Mesendoderm (in vitro differentiated cells): Measurements from ENCODE around the gene NQO2.
"Not testable (repeated sequence)": the region's sequence is repeated elsewhere in the genome, so short reads cannot be mapped to it uniquely, and the experiment has no call there.

Experiments used
- DNase-seq: peaks from one replicate; pipeline ENCODE4 v3.0.0; 2013
- H2AK5ac ChIP-seq: 2 replicates; pipeline ENCODE4 v1.6.1; 2013; ENCODE audit warnings: low read length, inconsistent platforms
- H2BK120ac ChIP-seq: 2 replicates; pipeline ENCODE4 v1.6.1; 2013; ENCODE audit warnings: low read depth, mild to moderate bottlenecking, low read length, moderate library complexity, mixed read lengths
- H2BK15ac ChIP-seq: replicated peaks from 2 replicates; pipeline ENCODE4 v1.6.1; 2013; ENCODE audit warnings: low read depth, mild to moderate bottlenecking, moderate library complexity
- H2BK5ac ChIP-seq: 2 replicates; pipeline ENCODE4 v1.6.1; 2013; ENCODE audit warnings: low read length, inconsistent platforms
- H3K18ac ChIP-seq: 2 replicates; pipeline ENCODE4 v1.6.1; 2013; ENCODE audit warnings: mild to moderate bottlenecking, low read length, mixed read lengths
- H3K23ac ChIP-seq: one replicate; pipeline ENCODE4 v1.6.1; 2013; ENCODE audit warnings: low read length
- H3K27ac ChIP-seq: 2 replicates; pipeline ENCODE4 v1.5.1; 2013; ENCODE audit warnings: low read depth, mild to moderate bottlenecking, inconsistent platforms, low read length, moderate library complexity
- H3K27me3 ChIP-seq: 2 replicates; pipeline ENCODE4 v1.6.1; 2013; ENCODE audit warnings: low read length, control low read depth, mild to moderate bottlenecking, inconsistent platforms; ENCODE audit not compliant: insufficient read depth, poor library complexity
- H3K36me3 ChIP-seq: 2 replicates; pipeline ENCODE4 v1.6.1; 2013; ENCODE audit warnings: low read length, inconsistent platforms; ENCODE audit not compliant: control insufficient read depth, insufficient read depth
- H3K4ac ChIP-seq: one replicate; pipeline ENCODE4 v1.6.1; 2013; ENCODE audit warnings: low read depth, mild to moderate bottlenecking, low read length, moderate library complexity
- H3K4me1 ChIP-seq: 2 replicates; pipeline ENCODE4 v1.6.1; 2013; ENCODE audit warnings: low read depth, low read length, inconsistent platforms; ENCODE audit not compliant: control insufficient read depth
- H3K4me2 ChIP-seq: 2 replicates; pipeline ENCODE4 v1.6.1; 2013; ENCODE audit warnings: low read length
- H3K4me3 ChIP-seq: 2 replicates; pipeline ENCODE4 v1.5.1; 2013; ENCODE audit warnings: mild to moderate bottlenecking, low read length
- H3K56ac ChIP-seq: one replicate; pipeline ENCODE4 v1.6.1; 2013; ENCODE audit warnings: low read length
- H3K79me1 ChIP-seq: 2 replicates; pipeline ENCODE4 v1.6.1; 2013; ENCODE audit warnings: low read length, inconsistent platforms
- H3K79me2 ChIP-seq: 2 replicates; pipeline ENCODE4 v1.6.1; 2013; ENCODE audit warnings: mild to moderate bottlenecking, low read length; ENCODE audit not compliant: control insufficient read depth, insufficient read depth
- H3K9ac ChIP-seq: 2 replicates; pipeline ENCODE4 v1.6.1; 2013; ENCODE audit warnings: low read length, inconsistent platforms
- H4K5ac ChIP-seq: one replicate; pipeline ENCODE4 v1.6.1; 2013; ENCODE audit warnings: low read length
- H4K8ac ChIP-seq: one replicate; pipeline ENCODE4 v1.6.1; 2013; ENCODE audit warnings: low read depth, mild to moderate bottlenecking, control low read depth, low read length, moderate library complexity
- WGBS: extraction: QIAGEN DNeasy Blood & Tissue Kit; methylation state at CpG from one replicate; pipeline ENCODE4 v1.1.7; 2013; ENCODE audit warnings: low lambda C conversion rate, missing lambda C conversion rate; ENCODE audit not compliant: insufficient coverage; ENCODE audit errors: extremely low coverage; 5-methylcytosine and 5-hydroxymethylcytosine counted together

The NQO2 gene

DNA sequence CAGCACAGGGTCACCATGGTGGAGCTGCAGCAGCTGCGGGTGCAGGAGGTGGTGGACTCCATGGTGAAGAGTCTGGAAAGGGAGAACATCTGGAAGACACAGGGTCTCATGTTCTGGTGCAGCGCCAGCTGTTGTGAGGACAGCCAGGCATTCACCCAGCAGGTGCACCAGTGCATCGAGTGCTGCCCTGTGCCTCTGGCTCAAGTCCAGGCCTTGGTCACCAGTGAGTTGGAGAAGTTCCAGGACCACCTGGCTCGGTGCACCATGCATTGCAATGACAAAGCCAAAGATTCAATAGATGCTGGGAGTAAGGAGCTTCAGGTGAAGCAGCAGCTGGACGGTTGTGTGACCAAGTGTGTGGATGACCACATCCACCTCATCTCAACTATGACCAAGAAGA lies 45.7 kb downstream of the NQO2 start:
- no peak overlapping the region for H3K4me3 ChIP-seq
- H3K23ac ChIP-seq: no peak overlapping the region
- H2AK5ac ChIP-seq: no peak overlapping the region
- no peak overlapping the region for H2BK5ac ChIP-seq
- H4K8ac ChIP-seq: no peak overlapping the region
- H4K5ac ChIP-seq: no peak overlapping the region
- no peaks in the 10 kb centered on the region for H3K4me1 ChIP-seq
- no peak overlapping the region for H2BK15ac ChIP-seq
- no peak overlapping the region for H3K27ac ChIP-seq
- no peak overlapping the region for H3K4me2 ChIP-seq
- H3K79me1 ChIP-seq: no peaks in the 10 kb centered on the region
- H3K56ac ChIP-seq: no peak overlapping the region
- H3K4ac ChIP-seq: no peak overlapping the region
- H3K36me3 ChIP-seq: no peaks in the 10 kb centered on the region
- no peaks in the 10 kb centered on the region for H3K79me2 ChIP-seq
- DNase-seq: no peak
- no peak overlapping the region for H2BK120ac ChIP-seq
- H3K27me3 ChIP-seq: no peaks in the 10 kb centered on the region
- H3K9ac ChIP-seq: no peak overlapping the region
- no CpG with 5 or more reads among the region's 5 CpGs for WGBS
- H3K18ac ChIP-seq: no peak overlapping the region

DNA sequence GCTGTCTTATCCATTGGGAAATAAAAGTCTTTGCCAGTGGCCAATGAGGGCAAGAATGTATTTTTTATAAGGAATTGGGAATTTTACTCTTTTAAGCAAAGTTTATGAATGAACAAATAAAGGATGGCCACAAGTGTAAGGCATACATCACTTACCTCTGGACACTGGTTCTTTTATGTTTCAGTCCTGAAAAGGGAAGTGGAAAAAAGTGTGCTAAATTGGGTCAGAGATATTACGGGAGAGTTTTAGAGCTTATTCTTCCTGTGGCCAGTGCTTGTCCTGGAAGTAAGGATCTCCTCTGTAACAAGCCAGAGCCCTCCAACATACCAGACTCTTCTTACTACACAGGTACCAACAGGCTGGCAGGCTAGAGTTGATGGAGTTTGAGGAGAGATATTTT lies 46.1 kb downstream of the NQO2 start:
- H2BK15ac ChIP-seq: no peak overlapping the region

DNA sequence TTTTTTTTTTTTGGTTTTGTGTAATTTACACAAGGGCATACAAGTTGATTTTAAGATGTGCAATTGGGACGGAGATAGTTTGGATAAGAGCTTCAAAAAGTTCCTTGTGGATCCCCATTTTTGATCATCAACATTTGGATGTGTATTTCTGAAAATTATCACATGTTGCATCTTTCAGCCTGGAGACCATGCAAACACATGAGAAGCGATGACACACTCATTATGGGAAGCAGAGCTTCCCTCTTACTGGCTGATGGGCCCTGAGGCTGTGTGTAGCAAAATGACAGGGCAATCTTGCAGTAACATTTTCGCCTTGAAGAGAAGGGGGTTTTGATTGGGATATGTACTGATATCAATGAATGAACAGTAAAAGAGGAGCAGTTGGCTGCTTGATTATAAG lies 46.6 kb downstream of the NQO2 start:
- Histone ChIP-seq H3K56ac (no peak overlapping the region), H3K36me3 (no peaks in the 10 kb centered on the region), H4K5ac (no peak overlapping the region), H3K27ac (no peak overlapping the region), H2BK120ac (no peak overlapping the region), H3K23ac (no peak overlapping the region), H3K4ac (no peak overlapping the region), H3K79me1 (no peaks in the 10 kb centered on the region), H2BK5ac (no peak overlapping the region), H2BK15ac (no peak overlapping the region), H3K18ac (no peak overlapping the region), H3K9ac (no peak overlapping the region), H3K4me1 (no peaks in the 10 kb centered on the region), H3K4me3 (no peak overlapping the region), H3K27me3 (no peaks in the 10 kb centered on the region), H3K4me2 (no peak overlapping the region), H4K8ac (no peak overlapping the region), H3K79me2 (no peaks in the 10 kb centered on the region), H2AK5ac (no peak overlapping the region)
- WGBS: no CpG with 5 or more reads among the region's 3 CpGs
- no peak for DNase-seq

More for the DNA sequence above, 46.1 kb downstream of the NQO2 start:
- Histone ChIP-seq H2AK5ac (no peak overlapping the region), H3K23ac (no peak overlapping the region), H3K4me1 (no peaks in the 10 kb centered on the region), H4K8ac (no peak overlapping the region), H3K4me2 (no peak overlapping the region), H3K56ac (no peak overlapping the region), H3K4me3 (no peak overlapping the region), H2BK5ac (no peak overlapping the region), H4K5ac (no peak overlapping the region), H3K79me2 (no peaks in the 10 kb centered on the region), H3K36me3 (no peaks in the 10 kb centered on the region), H3K79me1 (no peaks in the 10 kb centered on the region), H3K4ac (no peak overlapping the region), H3K9ac (no peak overlapping the region), H3K18ac (no peak overlapping the region), H2BK120ac (no peak overlapping the region), H3K27ac (no peak overlapping the region), H3K27me3 (no peaks in the 10 kb centered on the region)
- no peak for DNase-seq
- WGBS: no CpG with 5 or more reads among the region's 1 CpG

DNA sequence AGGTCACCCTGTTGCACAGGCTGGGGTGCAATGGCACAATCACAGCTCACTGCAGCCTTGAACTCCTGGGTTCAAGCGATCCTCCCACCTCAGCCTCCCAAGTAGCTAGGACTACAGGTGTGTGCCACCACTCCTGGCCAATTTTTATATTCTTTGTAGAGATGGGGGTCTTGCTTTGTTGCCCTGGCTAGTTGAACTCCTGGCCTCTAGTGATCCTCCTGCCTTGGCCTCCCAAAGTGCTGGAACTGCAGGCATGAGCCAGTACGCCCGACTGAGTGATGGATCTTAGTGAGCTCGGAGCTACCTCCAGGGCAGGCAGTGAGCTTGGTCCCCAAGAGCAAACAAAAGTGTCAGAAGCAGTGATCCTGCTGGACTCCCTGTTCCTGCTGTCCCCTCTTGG lies 48.3 kb downstream of the NQO2 start:
- H3K4me1 ChIP-seq, H3K4me2 ChIP-seq, H3K27me3 ChIP-seq, H2AK5ac ChIP-seq, H2BK5ac ChIP-seq, H3K23ac ChIP-seq, H3K18ac ChIP-seq, DNase-seq, H3K56ac ChIP-seq, H3K79me2 ChIP-seq, H4K8ac ChIP-seq, H3K4ac ChIP-seq, H2BK15ac ChIP-seq, H3K36me3 ChIP-seq, H2BK120ac ChIP-seq, H3K27ac ChIP-seq, H3K9ac ChIP-seq, H3K4me3 ChIP-seq, H4K5ac ChIP-seq, H3K79me1 ChIP-seq: not testable (repeated sequence)
- no CpG with 5 or more reads among the region's 4 CpGs for WGBS

DNA sequence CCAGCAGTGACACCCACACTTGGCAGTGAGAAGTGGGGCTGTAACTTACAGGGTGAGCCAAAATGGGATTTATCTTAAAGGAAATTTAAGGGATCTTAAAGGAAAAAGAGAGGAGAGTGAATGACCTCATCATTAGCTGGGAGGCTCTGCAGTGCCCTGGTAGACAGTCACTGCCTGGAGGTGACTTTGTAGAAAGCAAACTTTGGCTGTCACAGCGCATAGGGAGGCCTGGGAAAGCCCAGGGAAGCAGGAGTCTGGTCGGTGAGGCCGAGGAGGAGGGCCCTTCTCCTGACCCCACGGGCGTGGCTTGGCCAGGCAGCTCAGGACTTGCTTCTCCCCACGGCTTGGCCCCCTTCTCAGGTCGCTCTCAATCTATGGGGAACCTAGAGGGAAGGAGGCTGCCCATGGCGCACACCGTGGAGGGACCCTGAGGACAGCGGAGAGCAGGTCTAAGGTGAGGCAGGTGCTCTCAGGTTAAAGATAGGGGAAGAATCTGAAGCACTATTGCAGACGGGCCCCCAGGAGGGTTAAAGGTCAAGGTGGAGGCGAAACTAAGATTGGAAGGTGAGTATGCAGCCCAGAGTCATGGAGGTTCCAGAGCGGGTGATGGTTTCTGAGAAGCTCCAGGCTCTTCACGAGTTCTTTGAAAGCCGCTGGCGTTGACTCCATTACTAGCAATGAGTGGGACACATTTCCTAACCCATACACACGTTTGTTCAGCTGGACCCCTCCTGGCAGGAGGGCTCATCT lies 53.0 kb downstream of the NQO2 start:
- no peaks in the 10 kb centered on the region for H3K79me1 ChIP-seq
- H4K5ac ChIP-seq: no peak overlapping the region
- no peaks in the 10 kb centered on the region for H3K79me2 ChIP-seq
- H3K56ac ChIP-seq: peak overlapping the region; percentile 94
- no peak overlapping the region for H3K27ac ChIP-seq
- H3K18ac ChIP-seq: no peak overlapping the region
- H3K27me3 ChIP-seq: no peaks in the 10 kb centered on the region
- no peak overlapping the region for H4K8ac ChIP-seq
- no peak overlapping the region for H2AK5ac ChIP-seq
- no peak for DNase-seq
- no peak overlapping the region for H3K23ac ChIP-seq
- peaks cover 2% of the 10 kb centered on the region for H3K4me1 ChIP-seq
- no peak overlapping the region for H3K4ac ChIP-seq
- WGBS: no CpG with 5 or more reads among the region's 17 CpGs
- H3K36me3 ChIP-seq: no peaks in the 10 kb centered on the region
- no peak overlapping the region for H3K4me3 ChIP-seq
- no peak overlapping the region for H2BK15ac ChIP-seq
- peak overlapping the region; percentile 90 for H3K9ac ChIP-seq
- H3K4me2 ChIP-seq: no peak overlapping the region
- no peak overlapping the region for H2BK120ac ChIP-seq
- no peak overlapping the region for H2BK5ac ChIP-seq

DNA sequence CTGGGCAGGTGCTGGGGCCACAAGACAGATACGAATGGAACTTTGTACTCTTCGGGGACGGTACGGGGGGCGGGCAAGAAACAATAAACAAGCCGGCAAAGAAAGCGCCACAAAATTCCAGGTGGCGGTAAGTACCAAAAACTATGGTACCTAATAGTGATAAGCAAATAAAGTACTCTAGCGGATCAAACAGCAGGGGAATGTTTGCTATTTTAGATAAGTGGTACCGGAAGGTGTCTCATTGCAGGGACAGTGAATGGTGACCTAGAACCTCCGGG lies 53.5 kb downstream of the NQO2 start:
- no peaks in the 10 kb centered on the region for H3K79me1 ChIP-seq
- WGBS: no CpG with 5 or more reads among the region's 11 CpGs
- no peak for DNase-seq

More for the DNA sequence above, 53.5 kb downstream of the NQO2 start:
- Histone ChIP-seq H3K4me2 (peak overlapping the region; percentile 62), H3K9ac (peak overlapping the region; percentile 90), H2AK5ac (no peak overlapping the region), H3K56ac (peak overlapping the region; percentile 94), H4K8ac (no peak overlapping the region), H3K27me3 (no peaks in the 10 kb centered on the region), H2BK120ac (no peak overlapping the region), H3K18ac (no peak overlapping the region), H2BK5ac (no peak overlapping the region), H3K79me2 (no peaks in the 10 kb centered on the region), H3K4me1 (peaks cover 2% of the 10 kb centered on the region), H3K4ac (no peak overlapping the region), H2BK15ac (no peak overlapping the region), H3K36me3 (no peaks in the 10 kb centered on the region), H3K23ac (no peak overlapping the region), H3K4me3 (no peak overlapping the region), H4K5ac (no peak overlapping the region), H3K27ac (no peak overlapping the region)
